NOMO-1 treated with DMSO at 0.1 percent for 48 hours (cell line): ENCODE results near the gene DNAJC15.
"Not testable (repeated sequence)": the region's sequence is repeated elsewhere in the genome, so short reads cannot be mapped to it uniquely, and the experiment has no call there.

ENCODE experiments used
- DNase-seq: peaks from one replicate; lab custom pipeline; 2025; ENCODE audit not compliant: unreplicated experiment; lab: John Stamatoyannopoulos, UW

The DNAJC15 gene

GRCh38 chr13:43003729-43004128 is 19.7 kb upstream of the DNAJC15 start:
- no peak for DNase-seq

GRCh38 chr13:43005460-43006236 is 17.7 kb upstream of the DNAJC15 start:
- no peak for DNase-seq

- no peak for DNase-seq
Measured at GRCh38 chr13:43006893-43007631, 16.3 kb upstream of the DNAJC15 start.

- no peak for DNase-seq
Measured at GRCh38 chr13:43008596-43008995, 14.8 kb upstream of the DNAJC15 start.

- DNase-seq = no peak
Measured at GRCh38 chr13:43009506-43009905, 13.9 kb upstream of the DNAJC15 start.

GRCh38 chr13:43014162-43014561 is 9.2 kb upstream of the DNAJC15 start:
- no peak for DNase-seq

GRCh38 chr13:43016226-43016625 is 7.2 kb upstream of the DNAJC15 start:
- DNase-seq = no peak

GRCh38 chr13:43019811-43020210 is 3.6 kb upstream of the DNAJC15 start:
- no peak for DNase-seq

- DNase-seq = no peak
Measured at GRCh38 chr13:43020794-43021193, 2.6 kb upstream of the DNAJC15 start.

GRCh38 chr13:43021926-43022670 is 1.3 kb upstream of the DNAJC15 start:
- no peak for DNase-seq

GRCh38 chr13:43022934-43023288 is 475 bp upstream of the DNAJC15 start:
- no peak for DNase-seq

- DNase-seq = peak; percentile 18
Measured at GRCh38 chr13:43026262-43026661, 2.9 kb downstream of the DNAJC15 start.

GRCh38 chr13:43030548-43030947 is 7.2 kb downstream of the DNAJC15 start:
- DNase-seq = no peak

- no peak for DNase-seq
Measured at GRCh38 chr13:43031881-43032280, 8.5 kb downstream of the DNAJC15 start.

- no peak for DNase-seq
Measured at GRCh38 chr13:43033038-43033437, 9.7 kb downstream of the DNAJC15 start.

- DNase-seq = no peak
Measured at GRCh38 chr13:43036351-43037250, 13.2 kb downstream of the DNAJC15 start.

GRCh38 chr13:43039966-43040365 is 16.6 kb downstream of the DNAJC15 start:
- DNase-seq = no peak

GRCh38 chr13:43040581-43041368 is 17.4 kb downstream of the DNAJC15 start:
- not testable (repeated sequence) for DNase-seq

GRCh38 chr13:43041369-43041921 is 18.1 kb downstream of the DNAJC15 start:
- no peak for DNase-seq
